Epithelial cell of esophagus (primary cell): ENCODE data around the gene DNAH8.

ENCODE experiments used
- DNase-seq: peaks from one replicate; pipeline ENCODE4 v3.0.0; 2010; ENCODE audit warnings: low read depth
- H3K4me3 ChIP-seq: 2 replicates; pipeline ENCODE4 v1.5.1; 2011; ENCODE audit warnings: mild to moderate bottlenecking, low read length, control low read depth
- CTCF ChIP-seq: IDR thresholded peaks from 2 replicates; pipeline ENCODE4 v1.5.1; 2011; ENCODE audit warnings: low read depth, mild to moderate bottlenecking, low read length, control low read depth, inconsistent platforms; ENCODE audit not compliant: insufficient read depth; ENCODE audit errors: missing control alignments

DNAH8 gene

GRCh38 chr6:38762848-38763247, 47.7 kb downstream of the DNAH8 start:
- no peak overlapping the region for H3K4me3 ChIP-seq
- TF ChIP-seq CTCF, result no peak
- DNase-seq, result no peak

- no peak for DNase-seq
- no peak for TF ChIP-seq CTCF
- H3K4me3 ChIP-seq, result no peak overlapping the region
Measured at GRCh38 chr6:38767560-38767959, 52.4 kb downstream of the DNAH8 start.

GRCh38 chr6:38773338-38773737, 58.2 kb downstream of the DNAH8 start:
- peak; percentile 74 for DNase-seq
- TF ChIP-seq CTCF, result peak; percentile 64
- no peak overlapping the region for H3K4me3 ChIP-seq

GRCh38 chr6:38774929-38775707, 60.0 kb downstream of the DNAH8 start:
- no peak for DNase-seq
- no peak overlapping the region for H3K4me3 ChIP-seq
- TF ChIP-seq CTCF, result no peak

DNA sequence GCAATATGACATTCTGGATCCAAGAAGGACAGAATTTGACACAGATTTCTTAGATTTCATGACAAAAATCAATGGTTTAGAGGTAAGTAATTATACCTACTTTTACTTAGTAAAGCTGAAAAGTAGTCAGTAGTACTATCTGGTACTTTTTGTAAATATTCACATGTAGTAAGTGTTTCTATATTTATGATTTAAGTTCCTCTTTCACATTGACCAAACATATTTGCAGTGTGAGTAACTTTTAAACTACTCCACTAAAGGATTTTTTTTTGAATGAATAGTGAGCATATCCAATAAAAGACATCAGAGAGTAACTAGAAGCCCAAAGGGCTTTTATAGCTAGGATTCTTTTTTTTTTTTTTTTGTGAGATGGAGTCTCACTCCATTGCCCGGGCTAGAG, 60.8 kb downstream of the DNAH8 start:
- no peak for DNase-seq
- TF ChIP-seq CTCF, result no peak
- H3K4me3 ChIP-seq, result no peak overlapping the region

DNA sequence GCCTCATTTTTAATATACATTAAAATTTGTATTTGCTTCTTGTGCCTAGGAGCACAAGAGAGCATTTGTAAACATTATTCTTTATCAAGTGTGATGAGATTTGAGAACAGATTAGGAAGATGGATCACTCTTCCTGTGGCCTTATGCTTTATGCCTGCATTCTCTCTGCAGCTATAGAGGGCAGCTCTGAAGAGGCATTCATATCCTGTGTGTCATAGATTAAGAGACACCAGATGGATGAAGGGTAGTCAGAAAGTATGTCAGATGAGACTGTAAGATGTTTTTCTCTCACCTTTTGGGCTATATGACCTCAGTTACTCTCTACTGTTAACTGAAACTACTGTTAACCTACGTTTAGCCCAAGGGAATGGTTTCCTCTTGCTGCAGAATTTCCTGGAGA, 61.4 kb downstream of the DNAH8 start:
- DNase-seq, result peak; percentile 74
- H3K4me3 ChIP-seq, result no peak overlapping the region
- no peak for TF ChIP-seq CTCF
